NCI-H1048 (cell line): Measurements from ENCODE around the gene DBNDD1.
A peak's percentile ranks its signal among the peaks of the same experiment; 100 is the strongest.

Source experiments
- DNase-seq: peaks from one replicate; lab custom pipeline; 2025; lab: John Stamatoyannopoulos, UW

DBNDD1 gene

DNA sequence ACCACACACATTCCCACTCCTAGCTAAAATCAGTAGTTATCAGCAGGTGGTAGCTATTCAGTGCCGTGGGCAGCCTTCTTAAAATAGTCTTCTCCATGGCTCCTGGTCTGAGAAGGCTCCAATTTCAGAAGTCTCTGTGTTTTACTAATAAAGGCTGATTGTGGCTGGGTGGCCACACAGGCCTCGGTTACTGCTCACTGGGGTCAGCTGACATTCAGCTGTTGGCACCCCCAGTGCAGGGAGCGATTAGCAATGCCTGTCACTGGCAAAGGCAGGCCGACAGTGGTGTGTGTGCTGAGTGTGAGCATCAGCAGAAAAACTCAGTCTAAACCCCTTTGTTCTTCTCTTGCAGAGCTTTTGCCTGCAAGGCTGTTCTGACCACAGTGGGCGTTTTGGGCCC is 16.6 kb upstream of the DBNDD1 start:
- no peak for DNase-seq

DNA sequence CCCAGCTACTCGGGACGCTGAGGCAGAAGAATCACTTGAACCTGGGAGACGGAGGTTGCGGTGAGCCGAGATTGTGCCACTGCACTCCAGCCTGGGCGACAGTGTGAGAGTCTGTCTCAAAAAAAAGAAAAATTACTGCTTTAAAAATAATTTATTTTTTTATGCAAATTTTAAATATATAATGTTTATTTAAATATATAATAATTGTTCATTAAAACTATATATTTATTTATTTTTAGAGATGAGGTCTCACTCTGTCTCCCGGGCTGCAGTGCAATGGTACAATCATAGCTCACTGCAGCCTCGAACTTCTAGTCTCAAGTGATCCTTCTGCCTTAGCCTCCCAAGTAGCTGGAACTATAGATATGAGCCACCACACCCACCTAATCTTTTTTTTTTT is 15.2 kb upstream of the DBNDD1 start:
- no peak for DNase-seq

DNA sequence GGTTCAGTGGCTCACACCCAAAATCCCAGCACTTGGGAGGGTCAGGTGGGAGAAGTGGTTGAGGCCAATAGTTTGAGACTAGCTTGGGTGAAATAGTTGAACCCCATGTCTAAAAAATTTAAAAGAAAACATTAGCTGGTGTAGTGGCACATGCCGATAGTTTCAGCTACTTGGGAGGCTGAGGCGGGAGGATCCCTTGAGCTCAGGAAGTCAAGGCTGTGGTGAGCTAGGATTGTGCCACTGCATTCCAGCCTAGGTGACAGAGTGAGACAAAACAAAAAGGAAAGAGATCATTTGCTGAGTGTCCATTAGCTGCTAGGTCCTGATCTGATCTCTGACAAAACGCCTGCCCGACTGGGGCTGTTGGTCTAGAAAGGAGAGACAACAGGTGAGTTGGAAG is 14.1 kb upstream of the DBNDD1 start:
- no peak for DNase-seq

DNA sequence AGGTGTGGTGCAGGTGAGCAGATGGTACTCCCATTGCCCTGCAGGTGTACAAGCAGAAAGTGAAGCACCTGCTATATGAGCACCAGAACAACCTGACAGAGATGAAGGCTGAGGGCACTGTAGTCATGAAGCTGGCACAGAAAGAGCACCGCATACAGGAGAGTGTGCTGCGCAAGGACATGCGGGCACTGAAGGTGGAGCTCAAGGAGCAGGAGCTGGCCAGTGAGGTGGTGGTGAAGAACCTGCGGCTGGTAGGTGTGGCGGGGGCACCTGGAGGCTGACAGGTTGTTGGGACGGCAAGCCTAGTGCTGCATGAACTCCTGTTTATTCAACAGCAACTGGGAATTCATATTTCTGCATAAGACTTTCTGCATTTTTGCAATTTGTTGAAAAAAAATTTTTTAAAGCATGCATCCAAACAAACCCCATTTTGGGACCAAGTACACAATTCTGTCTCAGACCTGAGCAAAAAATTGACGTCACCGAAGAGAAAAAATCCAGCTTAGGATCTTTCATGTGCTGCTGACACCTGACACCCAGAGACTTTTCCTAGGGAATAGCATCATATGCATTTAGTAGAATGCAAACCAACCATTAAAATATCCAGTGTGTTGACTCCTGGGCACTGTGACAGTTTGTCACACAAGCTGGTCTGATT is 13.5 kb upstream of the DBNDD1 start:
- DNase-seq, result no peak

DNA sequence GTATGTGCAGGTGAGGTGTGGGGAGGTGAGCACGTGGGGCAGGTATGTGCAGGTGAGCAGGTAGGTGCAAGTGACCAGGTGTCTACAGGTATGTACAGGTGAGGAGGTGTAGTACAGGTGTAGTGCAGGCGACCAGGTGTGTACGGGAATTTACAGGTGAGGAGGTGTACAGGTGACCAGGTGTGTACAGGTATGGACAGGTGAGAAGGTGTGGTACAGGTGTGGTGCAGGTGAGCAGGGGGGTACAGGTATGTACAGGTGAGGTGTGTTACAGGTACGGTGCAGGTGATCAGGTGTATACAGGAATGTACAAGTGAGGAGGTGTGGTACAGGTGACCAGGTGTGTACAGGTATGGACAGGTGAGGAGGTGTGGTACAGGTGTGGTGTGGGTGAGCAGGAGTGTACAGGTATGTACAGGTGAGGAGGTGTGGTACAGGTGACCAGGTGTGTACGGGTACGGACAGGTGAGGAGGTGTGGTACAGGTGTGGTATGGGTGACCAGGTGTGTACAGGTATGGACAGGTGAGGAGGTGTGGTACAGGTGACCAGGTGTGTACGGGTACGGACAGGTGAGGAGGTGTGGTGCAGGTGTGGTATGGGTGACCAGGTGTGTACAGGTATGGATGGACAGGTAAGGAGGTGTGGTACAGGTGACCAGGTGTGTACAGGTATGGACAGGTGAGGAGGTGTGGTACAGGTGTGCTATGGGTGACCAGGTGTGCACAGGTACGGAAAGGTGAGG is 12.8 kb upstream of the DBNDD1 start:
- DNase-seq, result no peak

DNA sequence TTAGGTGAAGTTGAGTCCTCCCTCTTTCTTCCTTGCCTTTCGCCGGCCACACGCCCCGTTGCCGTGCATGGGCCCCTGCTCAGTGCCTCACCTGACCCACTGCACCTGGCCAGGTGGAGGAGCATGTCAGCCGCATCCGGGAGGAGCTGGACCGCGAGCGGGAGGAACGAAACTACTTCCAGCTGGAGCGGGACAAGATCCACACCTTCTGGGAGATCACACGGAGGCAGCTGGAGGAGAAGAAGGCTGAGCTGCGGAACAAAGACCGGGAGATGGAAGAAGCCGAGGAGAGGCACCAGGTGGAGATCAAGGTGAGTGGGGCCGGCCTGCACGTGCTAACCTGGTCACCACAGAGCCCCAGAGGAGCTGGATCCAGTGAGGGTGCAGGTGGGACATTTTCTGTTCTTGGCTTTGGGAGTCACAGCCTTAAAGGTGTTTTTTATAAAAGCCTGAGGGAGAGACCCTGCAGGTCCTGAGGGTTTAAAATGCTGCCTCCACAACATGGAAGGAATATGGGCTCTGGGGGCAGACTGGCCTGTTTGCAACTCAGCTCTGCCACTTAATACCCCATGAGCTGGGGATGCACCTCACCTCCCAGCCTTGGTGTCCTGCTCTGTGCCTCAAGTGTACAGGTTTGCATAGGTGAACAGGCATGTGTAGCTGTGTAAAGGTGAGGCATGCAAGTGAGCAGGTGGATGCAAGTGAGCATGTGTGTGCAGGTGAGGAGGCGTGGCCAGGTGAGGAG is 12.1 kb upstream of the DBNDD1 start:
- no peak for DNase-seq

DNA sequence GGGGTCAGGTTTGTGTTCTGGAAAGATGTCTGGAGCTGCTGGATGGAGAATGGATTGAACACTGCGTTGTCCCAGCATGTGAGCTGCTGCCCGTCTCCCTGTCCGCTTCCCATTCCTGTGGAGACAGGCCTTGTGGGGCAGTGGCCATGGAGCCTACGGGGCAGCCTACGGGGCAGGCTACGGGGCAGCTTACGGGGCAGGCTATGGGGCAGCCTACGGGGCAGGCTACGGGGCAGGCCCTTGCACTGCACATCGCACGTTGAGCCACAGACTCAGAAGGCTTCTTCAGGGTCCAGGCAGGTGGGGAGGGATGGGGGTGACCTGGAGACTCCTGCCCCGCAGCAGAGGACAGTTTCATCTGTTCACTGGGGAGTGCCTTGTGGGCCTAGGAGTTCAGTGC is 9.7 kb upstream of the DBNDD1 start:
- DNase-seq, result no peak

DNA sequence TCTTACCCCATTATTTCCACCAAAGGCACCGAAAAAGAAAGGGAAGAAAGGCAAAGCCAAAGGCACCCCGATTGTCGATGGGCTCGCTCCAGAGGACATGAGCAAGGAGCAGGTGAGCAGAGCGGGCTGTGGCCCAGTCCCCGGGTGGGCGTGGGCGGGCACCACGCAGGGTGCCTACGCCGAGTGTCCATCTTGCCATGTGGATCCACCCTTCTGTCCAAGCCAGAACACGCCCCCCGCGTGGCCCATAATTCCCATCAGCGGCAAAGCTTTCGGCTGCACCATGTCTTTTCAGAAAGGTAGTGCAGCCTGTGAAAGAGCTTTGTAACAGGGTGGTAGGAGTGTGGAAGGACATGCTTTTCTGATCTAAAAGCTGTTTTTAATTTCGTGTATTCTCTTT is 8.4 kb upstream of the DBNDD1 start:
- no peak for DNase-seq

DNA sequence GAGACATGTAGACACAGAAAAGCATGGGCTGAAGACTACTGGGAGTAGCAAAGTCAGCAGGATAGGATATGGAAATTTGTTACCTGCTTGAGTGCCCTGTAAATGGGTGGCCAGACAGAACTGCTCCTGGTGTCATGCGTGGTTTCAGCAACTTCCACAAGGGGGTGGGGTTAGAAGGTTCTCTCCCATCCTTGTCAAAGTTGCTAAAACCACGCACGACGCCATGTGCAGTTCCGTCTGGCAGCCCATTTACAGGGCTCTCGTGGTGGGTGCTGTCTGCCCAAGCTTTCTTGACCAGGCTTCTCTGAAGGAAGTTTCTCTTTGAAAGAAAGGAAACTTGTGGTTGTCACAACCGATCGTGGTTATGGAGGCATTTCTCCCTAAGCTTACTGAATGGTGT is 6.9 kb upstream of the DBNDD1 start:
- no peak for DNase-seq

DNA sequence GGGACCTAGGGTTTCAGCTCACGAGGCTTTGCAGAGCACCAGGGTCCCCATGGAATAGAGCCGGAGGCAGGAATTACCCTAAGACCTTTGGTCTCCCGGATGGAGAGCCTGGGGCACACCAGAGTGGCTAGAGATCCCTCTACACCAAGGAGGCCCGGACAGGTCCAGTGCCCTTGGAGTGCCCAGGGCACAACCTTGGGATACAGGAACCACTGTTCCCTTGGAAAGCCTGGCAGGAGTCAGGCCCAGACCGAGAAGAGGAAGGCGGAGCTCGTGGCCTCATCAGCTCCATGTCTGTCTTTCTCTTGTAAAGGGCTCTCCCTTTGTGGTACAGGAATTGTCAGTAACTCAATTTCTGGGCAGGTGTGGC is 3.8 kb upstream of the DBNDD1 start:
- DNase-seq, result no peak

DNA sequence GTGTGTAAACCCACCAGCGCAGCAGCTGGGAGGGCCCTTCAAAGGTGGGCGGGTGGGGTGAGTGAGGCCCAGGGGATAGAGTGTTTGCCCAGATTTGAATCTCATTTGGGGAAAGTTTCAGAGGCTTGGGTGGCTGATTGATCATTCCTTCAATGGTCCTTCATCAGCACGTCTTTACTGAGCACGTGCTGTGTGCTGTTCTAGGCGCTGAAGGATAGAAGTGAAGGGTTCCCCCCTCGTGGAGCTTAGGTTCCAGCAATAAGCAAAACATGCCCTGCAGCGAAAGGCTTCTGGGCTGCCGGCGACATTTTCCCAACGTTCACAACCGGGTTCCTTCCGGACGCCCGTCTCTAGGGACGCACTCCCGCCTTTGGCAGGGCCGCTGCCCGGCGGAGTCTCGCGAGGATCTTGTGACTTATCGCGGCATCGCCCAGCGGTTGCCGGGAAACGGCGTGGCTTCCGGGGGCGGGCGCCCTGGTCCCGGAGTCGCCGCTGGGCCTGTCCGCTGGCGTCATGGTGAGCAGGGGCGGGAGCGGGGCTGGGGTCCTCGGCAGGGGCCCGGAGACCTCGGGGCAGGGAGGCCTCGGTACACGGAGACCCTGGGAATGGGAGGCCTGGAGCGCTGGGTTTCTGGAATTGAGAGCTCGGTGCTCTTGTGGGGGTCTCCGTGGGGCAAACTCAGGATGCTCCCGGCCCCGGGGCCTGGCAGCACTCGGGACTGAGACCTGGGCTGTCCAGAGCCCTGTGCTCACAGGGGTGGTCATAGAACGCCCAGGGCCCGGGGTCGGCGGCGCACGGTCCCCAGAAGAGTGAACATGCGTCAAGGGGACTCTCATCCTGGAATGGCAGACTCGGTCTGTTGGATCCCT is 3.2 kb upstream of the DBNDD1 start:
- peak; percentile 61 for DNase-seq

DNA sequence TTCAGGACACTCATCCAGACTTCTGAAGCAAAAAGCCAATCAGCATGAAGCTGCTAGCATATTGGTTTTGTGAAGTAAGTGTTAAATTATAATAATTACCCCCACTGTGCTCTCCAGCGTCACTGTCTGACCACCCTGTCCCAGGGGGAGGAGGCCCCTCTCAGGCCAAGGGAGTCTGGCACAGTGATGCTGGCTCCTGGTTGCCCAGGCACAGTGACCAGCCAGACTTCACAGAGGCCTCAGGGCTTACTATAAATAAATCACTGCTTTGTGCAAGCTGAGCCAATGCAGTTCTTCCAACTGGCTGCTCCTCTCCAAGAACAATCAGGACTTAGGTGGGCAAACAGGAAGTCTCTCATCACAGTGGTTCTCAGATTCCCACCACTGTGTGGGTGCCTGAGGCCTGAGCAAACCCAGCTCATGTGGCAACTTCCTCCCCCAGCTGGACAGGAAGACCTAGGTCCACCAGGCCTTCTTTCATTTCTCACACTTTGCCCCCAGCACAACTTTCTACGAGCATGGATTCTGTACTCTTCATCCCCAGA is 1.7 kb upstream of the DBNDD1 start:
- no peak for DNase-seq

DNA sequence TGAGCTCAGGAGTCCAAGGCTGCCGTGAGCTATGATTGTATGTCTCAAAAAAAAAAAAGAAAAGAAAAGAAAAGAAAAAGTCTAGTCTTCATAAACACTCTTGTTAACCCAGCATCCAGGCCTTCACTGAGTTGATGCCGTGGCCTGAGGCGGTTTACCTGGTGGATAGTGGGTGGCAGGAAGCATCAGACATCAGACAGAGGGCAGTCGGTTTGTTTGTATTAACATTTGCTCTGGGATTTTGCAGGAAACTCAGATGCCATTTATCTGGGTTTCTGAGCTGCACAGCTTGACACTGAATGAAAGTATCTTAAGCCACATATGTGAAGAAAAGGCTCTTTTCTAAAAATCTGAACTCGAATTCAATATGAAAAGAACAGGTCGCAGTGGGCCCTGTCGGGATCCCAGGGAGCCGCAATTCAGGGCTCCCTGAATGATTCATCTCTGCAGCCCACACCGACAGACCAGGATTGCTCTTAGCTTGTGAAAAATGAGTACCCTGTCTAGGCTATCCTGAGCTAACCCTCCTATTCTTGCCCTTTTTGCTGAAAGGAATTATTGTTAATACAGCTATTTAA is 1.1 kb upstream of the DBNDD1 start:
- DNase-seq, result no peak

DNA sequence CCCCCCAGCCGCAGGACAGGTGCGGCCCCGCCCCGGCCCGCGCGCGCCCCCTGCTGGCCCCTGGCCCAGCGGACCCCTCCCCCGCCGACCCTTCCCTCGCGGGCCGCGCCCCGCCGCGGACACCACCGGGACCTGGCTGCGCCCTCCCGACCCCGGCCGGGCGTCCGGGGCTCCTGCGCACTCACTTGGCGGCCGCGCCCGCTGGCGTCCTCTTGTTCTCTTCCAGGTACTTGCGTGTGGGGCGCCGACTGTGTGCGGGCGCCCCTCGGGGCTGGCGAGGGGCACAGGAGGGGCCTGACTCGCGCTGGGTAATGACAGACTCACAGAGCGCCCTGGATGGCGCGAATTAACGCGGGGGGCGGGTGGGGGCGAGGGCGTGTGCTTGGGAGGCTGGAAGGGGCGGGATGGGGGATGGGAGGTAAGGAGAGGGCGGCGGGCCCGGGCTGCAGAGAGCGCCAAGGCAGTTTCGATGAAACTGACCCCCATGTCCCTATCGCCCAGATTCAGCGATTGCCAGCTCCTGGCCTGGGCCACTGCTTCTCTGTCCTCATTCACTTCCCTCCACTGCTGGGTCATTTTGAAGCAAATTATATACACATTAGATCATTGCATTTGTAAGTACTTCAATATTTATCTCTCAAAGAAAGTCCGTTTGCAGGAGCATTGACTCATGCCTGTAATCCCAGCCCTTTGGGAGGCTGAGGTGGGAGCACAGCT is 445 bp upstream of the DBNDD1 start:
- DNase-seq, result no peak

DNA sequence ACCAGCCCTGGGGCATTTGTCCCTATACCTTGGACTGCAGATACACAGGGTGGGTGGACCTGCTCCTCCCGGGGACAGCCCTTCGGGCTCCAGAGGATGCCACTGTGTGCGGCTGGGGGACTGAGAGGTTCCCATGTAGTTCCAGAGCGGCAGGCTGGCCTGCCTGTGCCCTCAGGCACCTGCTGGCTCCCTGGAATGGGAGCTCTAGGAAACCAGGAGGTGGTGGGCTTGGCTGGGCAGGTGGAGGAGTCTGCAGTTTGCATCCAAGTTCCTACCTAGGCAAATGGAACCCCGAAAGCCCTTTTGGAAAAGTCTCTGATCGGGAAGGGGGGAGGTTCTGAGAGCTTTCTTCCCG is 982 bp downstream of the DBNDD1 start:
- DNase-seq, result no peak

DNA sequence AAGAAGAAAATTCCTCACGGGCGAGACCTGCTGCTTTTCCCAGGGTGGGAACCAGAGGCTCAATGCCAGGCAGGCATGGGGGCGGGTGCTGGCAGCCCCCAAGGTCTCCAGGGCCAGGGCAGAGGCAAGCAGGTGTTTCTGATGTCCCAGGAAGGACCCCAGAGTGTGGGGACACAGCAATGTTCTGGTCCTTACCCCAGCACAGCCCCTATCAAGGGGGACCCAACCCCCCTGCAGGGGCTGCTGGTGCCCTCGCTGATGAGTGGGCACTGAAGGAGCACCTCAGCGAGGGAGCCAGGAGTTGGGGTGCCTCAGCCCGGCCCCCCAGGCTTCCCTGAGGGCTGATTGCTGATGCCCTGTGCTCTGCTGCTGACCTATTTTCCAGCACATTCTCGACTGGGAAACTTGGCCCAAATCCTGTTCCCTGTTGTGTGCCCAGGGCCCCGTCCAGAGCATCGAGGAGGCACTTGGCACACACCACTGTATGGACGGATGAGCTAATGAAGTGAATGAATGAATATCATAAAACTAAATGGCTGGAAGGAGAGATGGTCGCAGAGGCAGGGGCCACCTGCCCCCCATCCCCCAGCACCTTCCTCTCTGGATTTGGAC is 2.8 kb downstream of the DBNDD1 start:
- DNase-seq, result no peak

DNA sequence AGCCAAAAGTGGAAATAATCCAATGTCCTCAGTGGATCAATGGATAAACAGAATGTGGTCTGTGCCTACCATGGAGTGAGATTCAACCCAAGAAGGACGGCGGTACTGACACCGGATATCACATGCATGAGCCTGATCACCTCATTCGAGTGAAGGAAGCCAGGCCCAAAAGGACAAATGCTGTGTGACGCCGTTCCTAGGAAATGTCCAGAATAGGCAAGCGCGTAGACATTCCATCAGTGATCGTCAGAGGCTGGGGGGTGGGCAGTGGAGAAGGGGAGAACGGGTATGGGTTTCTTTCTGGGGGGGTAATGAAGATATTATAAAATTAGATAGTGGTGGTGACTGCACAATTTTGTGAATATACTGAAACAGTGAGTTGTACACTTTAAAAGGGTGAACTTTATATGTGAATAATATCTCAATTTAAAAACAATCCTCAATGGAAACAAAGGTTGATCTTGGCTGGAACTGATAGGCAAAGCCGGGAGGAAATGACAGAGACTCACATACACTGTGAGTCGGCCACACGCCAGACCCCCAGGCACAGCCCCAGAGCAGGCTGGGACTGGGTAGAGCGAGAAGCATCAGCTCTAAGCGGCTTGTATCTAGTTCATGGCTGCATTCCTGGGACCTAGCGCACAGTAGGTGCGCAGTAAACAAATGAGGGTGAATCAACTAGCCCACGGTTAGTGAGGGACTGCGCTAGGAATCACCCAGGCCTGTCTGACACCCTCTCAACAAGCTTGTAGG is 3.5 kb downstream of the DBNDD1 start:
- DNase-seq, result no peak

DNA sequence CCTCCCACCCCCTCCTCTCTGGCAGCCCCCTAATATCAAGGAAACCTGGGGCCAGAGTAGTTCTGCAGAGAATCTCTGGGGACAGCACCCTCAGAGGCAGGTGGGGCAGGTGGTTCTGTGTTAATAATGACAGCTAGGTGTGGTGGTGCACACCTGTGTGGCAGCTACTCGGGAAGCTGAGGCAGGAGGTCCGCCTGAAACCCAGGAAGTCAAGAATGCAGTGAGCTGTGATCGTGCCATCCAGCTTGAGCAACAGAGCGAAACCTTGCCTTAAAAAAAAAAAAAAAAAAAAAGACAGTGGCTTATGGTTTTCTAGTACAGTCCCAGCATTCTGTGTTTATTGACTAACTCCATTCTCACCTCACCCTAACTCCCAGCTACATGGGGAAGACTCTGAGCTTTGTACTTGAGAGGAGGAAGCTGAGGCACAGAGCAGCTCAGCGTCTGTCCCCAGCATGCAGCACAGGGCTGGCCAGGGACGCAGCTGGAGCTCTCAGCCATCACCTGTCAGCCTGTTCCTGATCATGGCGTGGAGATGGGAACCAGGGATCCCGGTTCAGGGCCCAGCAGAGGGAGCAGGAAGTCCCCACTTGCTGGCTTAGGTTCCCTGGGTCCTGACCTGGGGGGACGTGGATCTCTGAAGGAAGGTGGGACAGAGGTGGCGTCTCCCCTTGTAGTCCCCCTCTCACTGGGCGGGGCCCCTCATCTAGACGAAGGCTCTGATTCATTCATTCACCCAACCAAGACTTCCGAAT is 6.1 kb downstream of the DBNDD1 start:
- no peak for DNase-seq

DNA sequence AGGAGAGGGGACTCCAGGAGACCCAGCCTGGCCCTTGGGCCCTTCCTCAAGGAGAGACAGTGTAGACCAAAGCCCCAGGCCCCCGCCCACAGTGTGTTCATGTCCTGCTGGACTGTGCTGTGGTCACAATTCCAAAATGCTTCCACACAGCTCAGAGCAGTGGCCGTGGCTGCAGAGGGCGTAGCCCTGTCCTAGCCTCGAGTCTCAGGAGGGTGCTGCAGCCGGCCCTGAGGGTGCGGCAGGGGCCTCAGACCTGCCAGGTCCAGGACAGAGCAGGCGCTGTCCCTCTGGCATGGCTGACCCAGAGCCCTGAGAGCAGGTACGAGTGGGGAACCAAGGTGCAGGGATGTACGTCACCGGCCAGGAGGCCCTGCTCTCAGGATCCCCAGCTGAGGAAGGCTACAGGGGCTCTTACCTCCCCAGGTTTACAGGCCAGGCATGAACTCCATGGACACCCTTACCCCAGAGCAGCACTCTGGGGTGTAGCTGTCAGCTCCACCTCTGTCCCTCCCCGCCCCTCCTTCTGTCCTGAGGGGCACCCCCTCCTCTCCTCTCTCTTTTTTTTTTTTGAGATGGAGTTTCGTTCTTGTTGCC is 7.3 kb downstream of the DBNDD1 start:
- no peak for DNase-seq
